ENCODE results near the gene CHGA. TPM values are rescaled to one million over a fixed set of nuclear protein-coding genes. Genes with fewer than 3 reads are reported as not detected.

CHGA gene, protein sequence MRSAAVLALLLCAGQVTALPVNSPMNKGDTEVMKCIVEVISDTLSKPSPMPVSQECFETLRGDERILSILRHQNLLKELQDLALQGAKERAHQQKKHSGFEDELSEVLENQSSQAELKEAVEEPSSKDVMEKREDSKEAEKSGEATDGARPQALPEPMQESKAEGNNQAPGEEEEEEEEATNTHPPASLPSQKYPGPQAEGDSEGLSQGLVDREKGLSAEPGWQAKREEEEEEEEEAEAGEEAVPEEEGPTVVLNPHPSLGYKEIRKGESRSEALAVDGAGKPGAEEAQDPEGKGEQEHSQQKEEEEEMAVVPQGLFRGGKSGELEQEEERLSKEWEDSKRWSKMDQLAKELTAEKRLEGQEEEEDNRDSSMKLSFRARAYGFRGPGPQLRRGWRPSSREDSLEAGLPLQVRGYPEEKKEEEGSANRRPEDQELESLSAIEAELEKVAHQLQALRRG
- not detected for total RNA-seq

DNA sequence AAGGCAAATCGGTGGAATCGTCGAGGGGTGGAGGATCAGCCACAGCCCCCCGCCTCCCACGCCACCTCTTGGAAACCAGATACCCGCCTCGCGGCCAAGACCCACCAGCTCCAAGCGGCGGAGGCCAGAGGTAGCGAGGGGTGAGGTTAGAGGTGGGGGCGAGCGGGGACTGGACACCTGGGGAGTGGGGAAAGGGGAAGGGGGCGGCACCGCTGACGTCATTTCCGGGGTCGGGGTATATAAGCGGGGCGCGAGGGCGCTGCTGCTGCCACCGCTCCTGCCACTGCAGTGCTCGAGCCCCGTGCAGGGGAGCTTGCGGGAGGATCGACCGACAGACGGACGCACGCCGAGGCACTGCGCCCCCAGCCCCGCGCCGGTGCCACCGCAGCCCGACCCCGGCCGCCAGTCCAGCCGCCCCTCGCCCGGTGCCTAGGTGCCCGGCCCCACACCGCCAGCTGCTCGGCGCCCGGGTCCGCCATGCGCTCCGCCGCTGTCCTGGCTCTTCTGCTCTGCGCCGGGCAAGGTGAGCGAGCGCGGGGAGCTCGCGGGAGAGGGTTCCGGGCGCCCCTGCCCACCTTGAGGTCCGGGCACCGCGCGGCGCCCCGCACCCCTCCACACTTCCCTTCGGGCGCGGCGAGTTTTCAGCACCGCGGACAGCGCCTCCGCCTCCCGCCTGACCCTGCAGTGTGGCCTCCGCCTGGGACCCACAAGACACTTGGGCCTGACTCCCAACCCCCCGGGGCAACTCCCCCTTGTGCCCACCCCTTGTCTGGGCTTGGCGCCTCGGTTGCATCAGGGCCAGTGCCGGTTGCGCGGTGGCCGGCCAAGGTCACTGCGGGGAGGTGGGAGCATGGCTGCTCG lies at the start of gene CHGA:
CHGA (plus strand) TSS at position 268 of the 861 bp plus-strand sequence; CDS start at position 478, 210 bp downstream.
- Mint-ChIP-seq H3K9me3 (no peaks in the 10 kb centered on the region), H3K27ac (no peak within 1 kb of the TSS)

GRCh38 chr14:92874962-92875661 lies 47.8 kb upstream of the CHGA start:
- peaks cover 36% of the 10 kb centered on the region for H3K27me3 Mint-ChIP-seq (ENCODE audit: low read depth)
- no peak overlapping the region for H3K4me3 Mint-ChIP-seq
- H3K36me3 Mint-ChIP-seq (ENCODE audit: insufficient read depth in 2 of 2), result no peaks in the 10 kb centered on the region
- no peak for ATAC-seq (replicated peaks in 1 of 2)
- no peak overlapping the region for H3K27ac Mint-ChIP-seq
- no peak for DNase-seq
- H3K9me3 Mint-ChIP-seq, result no peaks in the 10 kb centered on the region
- H3K4me1 Mint-ChIP-seq (ENCODE audit: low read depth), result no peaks in the 10 kb centered on the region

More for the DNA sequence above, at the start of gene CHGA:
- Mint-ChIP-seq H3K4me1 (ENCODE audit: low read depth) (peaks cover 5% of the 10 kb centered on the region), H3K27me3 (ENCODE audit: low read depth) (peaks cover 34% of the 10 kb centered on the region), H3K4me3 (peak within 1 kb of the TSS in 1 of 2 donors; percentile 45), H3K36me3 (ENCODE audit: insufficient read depth in 2 of 2) (peaks cover 0 to 3% of the 10 kb centered on the region in 2 donors)
- DNase-seq (peak; percentile 63 to 70), ATAC-seq (replicated peaks in 1 of 2) (peak; percentile 72 to 79)

DNA sequence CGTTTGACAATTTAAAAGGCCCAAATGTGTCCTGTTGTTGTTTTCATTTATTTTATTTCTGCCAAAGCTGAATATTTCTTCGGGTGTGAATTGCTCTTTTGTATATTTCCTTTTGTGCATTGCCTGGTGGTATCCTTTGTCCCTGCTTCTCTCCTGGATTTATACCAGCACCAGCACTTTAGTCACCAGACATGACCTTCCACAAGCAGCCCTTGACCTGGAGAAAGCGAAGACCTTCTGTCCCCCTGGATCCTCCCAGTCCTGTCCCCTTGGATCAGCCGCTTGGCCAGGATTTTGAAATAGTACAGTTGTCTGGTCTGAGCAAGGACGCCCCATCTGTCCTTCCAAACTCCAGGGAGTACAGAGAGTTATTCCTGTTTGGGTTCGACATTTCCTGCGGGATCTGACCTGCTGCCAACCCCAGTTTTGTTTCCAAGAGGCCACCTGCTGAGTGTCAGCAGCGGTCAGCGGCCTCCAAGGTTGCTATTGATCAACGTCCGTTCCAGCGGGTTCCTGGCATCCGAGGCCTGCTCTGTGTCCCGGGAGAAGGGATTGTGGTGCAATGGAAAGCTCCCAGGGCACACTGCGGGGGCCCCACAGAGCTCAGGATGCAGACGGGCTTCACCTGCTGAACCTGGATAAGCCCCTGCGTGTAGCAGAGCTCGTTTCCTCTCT lies 45.1 kb upstream of the CHGA start:
- H3K4me3 Mint-ChIP-seq, result no peak overlapping the region
- no peaks in the 10 kb centered on the region for H3K9me3 Mint-ChIP-seq

DNA sequence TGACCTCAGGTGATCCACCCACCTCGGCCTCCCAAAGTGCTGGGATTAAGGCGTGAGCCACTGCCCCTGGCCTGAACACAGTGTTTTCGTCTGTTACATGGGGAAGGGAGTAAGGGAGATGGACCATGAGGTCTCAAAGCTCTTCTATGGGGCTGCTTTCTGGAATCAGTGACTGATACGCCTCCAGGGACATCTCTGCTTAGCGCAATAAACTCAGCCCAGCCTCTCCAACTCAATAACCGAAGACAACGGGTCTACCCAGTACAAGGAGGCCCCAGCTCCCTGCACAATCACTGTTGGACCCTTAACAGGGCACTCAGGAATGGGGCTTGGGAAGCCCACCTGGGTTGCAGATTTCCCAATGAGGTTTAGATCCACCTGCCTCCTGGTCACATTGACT lies 42.6 kb upstream of the CHGA start:
- ATAC-seq (replicated peaks in 1 of 2) (no peak), DNase-seq (no peak)
- peaks cover 3% of the 10 kb centered on the region for H3K4me1 Mint-ChIP-seq (ENCODE audit: low read depth)
- no peaks in the 10 kb centered on the region for H3K9me3 Mint-ChIP-seq
- H3K36me3 Mint-ChIP-seq (ENCODE audit: insufficient read depth in 2 of 2), result no peaks in the 10 kb centered on the region
- H3K27ac Mint-ChIP-seq, result no peak overlapping the region
- peaks cover 67% of the 10 kb centered on the region for H3K27me3 Mint-ChIP-seq (ENCODE audit: low read depth)
- no peak overlapping the region for H3K4me3 Mint-ChIP-seq

More for the DNA sequence above, 45.1 kb upstream of the CHGA start:
- Mint-ChIP-seq H3K27ac (no peak overlapping the region), H3K4me1 (ENCODE audit: low read depth) (no peaks in the 10 kb centered on the region), H3K27me3 (ENCODE audit: low read depth) (peaks cover 54% of the 10 kb centered on the region), H3K36me3 (ENCODE audit: insufficient read depth in 2 of 2) (no peaks in the 10 kb centered on the region)
- DNase-seq, result no peak
- no peak for ATAC-seq (replicated peaks in 1 of 2)

GRCh38 chr14:92880851-92881250 lies 42.1 kb upstream of the CHGA start:
- Mint-ChIP-seq H3K36me3 (ENCODE audit: insufficient read depth in 2 of 2) (no peaks in the 10 kb centered on the region), H3K4me1 (ENCODE audit: low read depth) (peaks cover 8% of the 10 kb centered on the region), H3K27ac (no peak overlapping the region), H3K9me3 (no peaks in the 10 kb centered on the region), H3K4me3 (no peak overlapping the region), H3K27me3 (ENCODE audit: low read depth) (peaks cover 72% of the 10 kb centered on the region)
- no peak for ATAC-seq (replicated peaks in 1 of 2)
- no peak for DNase-seq

DNA sequence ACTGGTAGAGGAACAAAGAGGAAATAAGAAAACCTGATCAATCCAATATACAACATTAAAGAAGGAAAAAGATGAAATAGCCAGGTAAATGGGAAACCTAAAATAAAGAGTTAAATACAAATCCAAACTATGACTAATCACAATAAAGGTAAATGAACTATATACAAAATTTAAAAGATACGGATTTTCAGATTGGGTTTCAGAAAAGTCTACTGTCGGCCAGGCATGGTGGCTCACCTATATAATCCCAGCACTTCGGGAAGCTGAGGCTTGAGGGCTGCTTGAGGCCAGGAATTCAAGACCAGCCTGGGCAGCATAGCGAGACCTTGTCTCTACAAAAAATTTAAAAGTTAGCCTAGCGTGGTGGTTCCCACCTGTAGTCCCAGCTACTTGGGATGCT lies 39.9 kb upstream of the CHGA start:
- H3K4me1 Mint-ChIP-seq (ENCODE audit: low read depth), result peaks cover 8% of the 10 kb centered on the region
- H3K27me3 Mint-ChIP-seq (ENCODE audit: low read depth), result peaks cover 62% of the 10 kb centered on the region
- H3K27ac Mint-ChIP-seq, result no peak overlapping the region
- ATAC-seq (replicated peaks in 1 of 2) (no peak), DNase-seq (no peak)
- peaks cover under 1 to 1% of the 10 kb centered on the region in 2 donors for H3K9me3 Mint-ChIP-seq
- H3K36me3 Mint-ChIP-seq (ENCODE audit: insufficient read depth in 2 of 2), result no peaks in the 10 kb centered on the region
- no peak overlapping the region for H3K4me3 Mint-ChIP-seq

DNA sequence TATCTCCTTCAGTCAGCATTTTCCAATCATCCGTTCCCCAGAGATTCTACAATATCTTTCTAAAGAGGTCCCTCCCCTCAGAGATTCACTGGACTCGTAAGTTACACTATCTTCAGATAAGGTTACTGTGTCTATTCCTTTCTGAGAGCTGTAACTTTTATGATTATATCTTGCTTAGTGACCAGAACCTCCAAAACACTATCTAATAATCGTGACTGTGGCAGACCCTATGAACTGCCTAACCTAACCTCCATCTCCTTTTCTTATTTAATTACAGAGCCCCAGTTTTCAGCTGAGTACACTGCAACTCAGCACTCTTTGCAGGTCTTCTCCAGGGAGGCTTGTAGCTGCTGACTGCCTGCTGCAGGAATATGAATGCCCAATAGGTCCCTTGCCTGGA lies 38.5 kb upstream of the CHGA start:
- peaks cover 52% of the 10 kb centered on the region for H3K27me3 Mint-ChIP-seq (ENCODE audit: low read depth)
- H3K9me3 Mint-ChIP-seq, result peaks cover 1 to 2% of the 10 kb centered on the region in 2 donors
- no peak overlapping the region for H3K4me3 Mint-ChIP-seq
- H3K36me3 Mint-ChIP-seq (ENCODE audit: insufficient read depth in 2 of 2), result no peaks in the 10 kb centered on the region
- H3K27ac Mint-ChIP-seq, result no peak overlapping the region
- no peak for DNase-seq
- H3K4me1 Mint-ChIP-seq (ENCODE audit: low read depth), result peaks cover 8% of the 10 kb centered on the region
- no peak for ATAC-seq (replicated peaks in 1 of 2)

DNA sequence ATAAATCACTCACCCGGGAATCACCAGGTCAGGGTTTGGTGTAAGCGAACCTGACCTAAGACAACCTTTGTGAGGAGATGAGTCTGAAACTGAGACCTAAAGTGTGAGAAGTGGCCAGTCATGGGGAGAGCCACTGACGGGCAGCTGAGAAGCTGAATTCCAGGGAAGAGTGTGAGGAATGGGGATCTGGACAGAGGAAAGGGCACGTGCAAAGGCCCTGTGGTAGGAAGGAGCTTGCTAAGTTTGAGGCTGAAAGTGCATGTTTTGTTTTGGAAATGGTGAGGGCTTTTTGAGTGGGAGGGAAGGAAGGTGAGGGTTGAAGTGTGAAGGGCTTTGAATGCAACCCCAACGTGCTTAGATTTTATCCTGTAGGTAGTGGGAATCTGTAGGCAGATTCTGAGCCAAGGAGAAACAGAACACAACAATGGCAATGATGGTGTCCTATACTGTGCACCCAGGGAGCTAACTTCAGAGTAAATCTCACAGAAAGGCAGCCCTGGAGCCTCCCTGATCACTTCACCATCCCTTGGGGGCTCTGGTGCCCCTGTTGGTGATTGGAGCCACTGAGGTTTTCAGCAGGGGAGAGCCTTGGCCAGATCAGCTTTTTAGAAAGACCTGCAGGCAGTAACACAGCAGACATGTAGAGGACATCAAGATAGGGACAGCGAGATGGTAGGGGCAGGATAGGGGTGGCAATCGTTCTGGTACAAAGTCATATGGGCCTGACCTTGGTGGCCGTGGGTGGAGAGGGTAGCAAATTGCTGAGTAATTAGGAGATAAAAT lies 37.5 kb upstream of the CHGA start:
- DNase-seq (no peak), ATAC-seq (replicated peaks in 1 of 2) (no peak)
- Mint-ChIP-seq H3K27me3 (ENCODE audit: low read depth) (peaks cover 46% of the 10 kb centered on the region), H3K4me3 (no peak overlapping the region), H3K27ac (no peak overlapping the region), H3K4me1 (ENCODE audit: low read depth) (peaks cover 8% of the 10 kb centered on the region), H3K36me3 (ENCODE audit: insufficient read depth in 2 of 2) (no peaks in the 10 kb centered on the region), H3K9me3 (peaks cover 1 to 2% of the 10 kb centered on the region in 2 donors)

DNA sequence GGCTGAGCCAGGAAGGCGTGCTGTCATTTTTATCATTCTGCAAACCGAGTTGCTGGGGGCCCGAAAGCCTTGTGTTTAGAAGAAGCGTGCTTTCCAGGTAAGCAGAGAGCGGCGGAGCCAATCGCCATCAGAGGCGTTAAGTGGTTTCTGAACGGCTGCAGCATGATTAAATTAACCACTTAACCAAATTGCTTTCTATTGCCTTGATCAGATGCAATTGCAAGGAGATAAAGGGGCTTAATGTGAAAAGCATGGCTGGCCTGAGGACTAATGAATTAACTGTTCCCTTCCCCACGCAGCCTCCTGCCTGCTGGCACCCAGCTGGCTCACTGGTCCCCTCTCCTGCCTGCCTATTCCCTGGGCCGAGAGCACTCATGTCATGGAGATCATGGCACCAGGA lies 36.6 kb upstream of the CHGA start:
- H3K4me3 Mint-ChIP-seq, result no peak overlapping the region
- no peak overlapping the region for H3K27ac Mint-ChIP-seq
- ATAC-seq (replicated peaks in 1 of 2) (no peak), DNase-seq (no peak)
- H3K4me1 Mint-ChIP-seq (ENCODE audit: low read depth), result peaks cover 8% of the 10 kb centered on the region
- H3K9me3 Mint-ChIP-seq, result peaks cover 1 to 2% of the 10 kb centered on the region in 2 donors
- no peaks in the 10 kb centered on the region for H3K36me3 Mint-ChIP-seq (ENCODE audit: insufficient read depth in 2 of 2)
- peaks cover 37% of the 10 kb centered on the region for H3K27me3 Mint-ChIP-seq (ENCODE audit: low read depth)

DNA sequence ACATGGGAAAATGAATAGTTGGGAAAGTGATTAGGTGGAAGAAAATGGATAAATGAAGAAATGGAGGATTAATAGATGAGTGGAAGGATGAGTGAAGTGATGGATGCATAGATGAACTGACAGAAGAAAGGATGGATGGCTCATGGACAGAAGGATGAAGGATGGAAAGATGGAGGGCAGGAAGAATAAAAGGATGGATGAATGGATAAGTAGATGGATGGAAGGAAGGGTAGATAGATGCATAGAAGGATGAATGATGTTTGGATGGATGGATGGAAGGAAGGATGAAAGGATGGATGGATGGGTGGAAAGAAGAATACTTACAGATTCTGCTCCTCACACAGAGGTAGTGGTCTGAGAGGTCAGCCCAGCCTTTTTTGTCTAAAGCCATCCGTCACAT lies 35.8 kb upstream of the CHGA start:
- H3K27ac Mint-ChIP-seq, result no peak overlapping the region

GRCh38 chr14:92888896-92889295 lies 34.1 kb upstream of the CHGA start:
- DNase-seq (no peak), ATAC-seq (replicated peaks in 1 of 2) (no peak)
- H3K4me1 Mint-ChIP-seq (ENCODE audit: low read depth), result peaks cover 21% of the 10 kb centered on the region
- no peak overlapping the region for H3K4me3 Mint-ChIP-seq
- peaks cover 1 to 4% of the 10 kb centered on the region in 2 donors for H3K36me3 Mint-ChIP-seq (ENCODE audit: insufficient read depth in 2 of 2)
- no peak overlapping the region for H3K27ac Mint-ChIP-seq
- H3K27me3 Mint-ChIP-seq (ENCODE audit: low read depth), result peaks cover 34% of the 10 kb centered on the region
- H3K9me3 Mint-ChIP-seq, result peaks cover 8 to 10% of the 10 kb centered on the region in 2 donors

More for the DNA sequence above, 35.8 kb upstream of the CHGA start:
- peaks cover 10% of the 10 kb centered on the region for H3K4me1 Mint-ChIP-seq (ENCODE audit: low read depth)
- H3K27me3 Mint-ChIP-seq (ENCODE audit: low read depth), result peaks cover 29% of the 10 kb centered on the region
- H3K36me3 Mint-ChIP-seq (ENCODE audit: insufficient read depth in 2 of 2), result no peaks in the 10 kb centered on the region
- H3K9me3 Mint-ChIP-seq, result peaks cover 1 to 2% of the 10 kb centered on the region in 2 donors
- DNase-seq, result no peak
- no peak for ATAC-seq (replicated peaks in 1 of 2)
- H3K4me3 Mint-ChIP-seq, result no peak overlapping the region
